GM20000 (cell line): ENCODE measurements around the gene NPHP4.

Experiments used
- DNase-seq: peaks from one replicate; pipeline ENCODE4 v3.0.0; 2012; ENCODE audit warnings: low spot score
- CTCF ChIP-seq: IDR thresholded peaks from 2 replicates; pipeline ENCODE4 v1.5.1; 2012; ENCODE audit warnings: mild to moderate bottlenecking, control low read depth; ENCODE audit errors: extremely low read depth, missing control alignments

NPHP4 gene

GRCh38 chr1:6035719-6036118, 43.5 kb upstream of the NPHP4 start:
- TF ChIP-seq CTCF, result no peak
- no peak for DNase-seq

- no peak for DNase-seq
- no peak for TF ChIP-seq CTCF
Measured at GRCh38 chr1:6035303-6035702, 43.1 kb upstream of the NPHP4 start.

DNA sequence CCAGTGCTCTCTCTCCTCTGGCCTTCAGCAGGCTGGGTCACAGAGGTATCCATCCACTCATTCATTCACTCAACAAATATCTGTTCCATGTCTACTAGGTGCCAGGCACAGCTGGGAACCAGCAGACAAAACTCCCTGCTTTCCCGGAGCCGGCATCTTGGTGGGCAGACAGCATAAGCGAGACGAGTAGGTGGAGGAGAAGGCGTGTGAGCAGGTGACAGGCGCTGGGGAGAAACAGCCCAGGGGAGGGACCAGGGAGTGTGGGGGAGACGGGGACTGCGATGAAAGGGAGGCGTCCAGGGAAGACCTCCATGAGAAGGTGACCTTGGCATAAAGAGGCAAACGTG, 42.5 kb upstream of the NPHP4 start:
- no peak for DNase-seq
- no peak for TF ChIP-seq CTCF

DNA sequence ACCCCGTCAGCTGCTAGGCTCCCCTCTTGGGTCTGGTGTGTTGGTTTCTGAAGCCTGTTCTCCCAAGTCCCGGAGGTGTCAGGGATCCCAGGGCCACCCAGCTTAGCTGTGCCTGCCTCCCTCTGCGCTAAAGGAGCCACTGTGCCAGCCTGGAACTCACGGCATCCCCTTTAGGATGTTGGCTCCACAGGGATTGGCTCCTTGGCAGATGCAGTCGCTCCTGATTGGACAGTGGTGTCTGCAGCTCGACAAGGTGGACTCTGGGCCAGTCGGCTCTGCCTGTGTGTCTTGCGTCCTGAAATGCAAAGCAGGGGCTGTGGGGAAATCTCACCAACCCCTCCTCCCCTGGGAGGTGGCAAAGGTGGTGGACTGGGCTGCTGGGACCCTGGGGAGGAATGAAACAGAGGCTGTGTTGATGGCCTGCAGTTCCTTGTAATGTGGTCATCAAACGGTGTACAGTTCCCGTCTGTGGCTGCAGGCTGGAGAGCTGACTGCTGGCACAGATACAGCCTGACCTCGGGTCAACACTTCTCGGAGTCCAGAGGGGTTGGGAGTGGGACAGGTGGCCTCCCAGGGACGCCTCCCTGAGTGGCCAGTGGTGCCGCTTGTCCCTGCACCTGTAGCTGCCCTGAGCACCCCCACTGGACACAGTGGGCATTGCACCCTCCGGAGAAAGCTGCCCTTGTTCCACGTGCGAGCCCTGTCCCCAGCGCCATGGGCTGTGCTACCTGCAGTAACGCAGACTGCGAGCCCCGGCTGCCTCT, 41.9 kb upstream of the NPHP4 start:
- peak; percentile 34 for TF ChIP-seq CTCF
- DNase-seq, result no peak

DNA sequence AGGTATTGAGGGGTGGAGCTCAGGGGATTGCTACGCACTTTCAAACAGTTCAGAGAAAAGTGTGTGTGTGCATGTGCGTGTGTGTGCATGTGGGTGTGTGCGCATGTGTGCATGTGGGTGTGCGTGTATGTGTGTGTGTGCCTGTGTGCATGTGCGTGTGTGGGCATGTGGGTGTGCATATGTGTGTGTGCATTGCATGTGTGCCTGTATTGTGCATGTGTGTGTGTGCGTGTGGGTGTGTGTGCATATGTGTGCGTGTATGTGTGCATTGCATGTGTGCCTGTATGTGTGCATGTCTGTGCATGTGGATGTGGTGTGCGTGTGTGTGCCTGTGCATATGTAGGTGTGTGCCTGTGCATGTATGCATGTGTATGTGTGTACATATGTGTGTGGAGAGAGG, 40.9 kb upstream of the NPHP4 start:
- DNase-seq, result no peak
- TF ChIP-seq CTCF, result no peak

GRCh38 chr1:6030547-6031261, 38.5 kb upstream of the NPHP4 start:
- no peak for TF ChIP-seq CTCF
- DNase-seq, result no peak

- DNase-seq, result no peak
- TF ChIP-seq CTCF, result no peak
Measured at GRCh38 chr1:6030132-6030531, 37.9 kb upstream of the NPHP4 start.
